OCI-LY1 (cell line): Measurements from ENCODE around the gene MED27.

ENCODE experiments used
- CTCF ChIP-seq: fragments of 200-600 bp; sonication (generic), shearing (Covaris generic); IDR thresholded peaks from 2 replicates; pipeline ENCODE4 v1.5.1; 2017; ENCODE audit warnings: mild to moderate bottlenecking, antibody characterized with exemption, low read length, moderate library complexity, mixed read lengths
- EZH2 ChIP-seq: fragments of 200-600 bp; sonication (generic), shearing (Covaris generic); IDR thresholded peaks from 2 replicates; pipeline ENCODE4 v1.8.0; 2017; ENCODE audit warnings: borderline replicate concordance, mixed run types, mild to moderate bottlenecking, antibody characterized with exemption, low read length, moderate library complexity, mixed read lengths

- TF ChIP-seq CTCF (no peak), EZH2 (no peak)
These were observed 224.6 kb downstream of the MED27 start for GRCh38 chr9:131854896-131855613.
